IPS-15b (cell line): Measurements from ENCODE around the gene PSPH.
"Not testable (repeated sequence)": the region's sequence is repeated elsewhere in the genome, so short reads cannot be mapped to it uniquely, and the experiment has no call there.

Experiments
- H3K27me3 ChIP-seq: one replicate; pipeline ENCODE4 v1.6.1; 2013; ENCODE audit warnings: low read length; ENCODE audit not compliant: control insufficient read depth, insufficient read depth
- H3K36me3 ChIP-seq: one replicate; pipeline ENCODE4 v1.6.1; 2013; ENCODE audit warnings: low read length; ENCODE audit not compliant: control insufficient read depth, insufficient read depth
- H3K4me1 ChIP-seq: one replicate; pipeline ENCODE4 v1.6.1; 2013; ENCODE audit warnings: mild to moderate bottlenecking, low read length; ENCODE audit not compliant: control insufficient read depth, insufficient read depth
- H3K4me3 ChIP-seq: one replicate; pipeline ENCODE4 v1.5.1; 2013; ENCODE audit warnings: low read depth, low read length
- H3K9ac ChIP-seq: one replicate; pipeline ENCODE4 v1.6.1; 2013; ENCODE audit warnings: low read depth, mild to moderate bottlenecking, low read length
- H3K9me3 ChIP-seq: one replicate; pipeline ENCODE4 v1.6.1; 2013; ENCODE audit warnings: mild to moderate bottlenecking, low read length; ENCODE audit not compliant: control insufficient read depth, insufficient read depth

Gene PSPH

GRCh38 chr7:56051339-56052191 is at the start of gene PSPH, which contains the start of gene CCT6A:
Gene PSPH, minus strand, starts transcription at chr7:56051444. Its CDS starts 30,232 bp downstream, at chr7:56021212.
Gene CCT6A, plus strand, starts transcription at chr7:56051765. Its CDS starts 84 bp downstream, at chr7:56051849.
- H3K9ac ChIP-seq, result peak within 1 kb of the TSS; percentile 99
- H3K4me1 ChIP-seq, result no peaks in the 10 kb centered on the region
- no peaks in the 10 kb centered on the region for H3K9me3 ChIP-seq
- peak within 1 kb of the TSS; percentile 97 for H3K4me3 ChIP-seq
- H3K27me3 ChIP-seq, result no peaks in the 10 kb centered on the region
- H3K36me3 ChIP-seq, result peaks cover 17% of the 10 kb centered on the region

GRCh38 chr7:56099653-56100052 is 48.4 kb upstream of the PSPH start:
- Histone ChIP-seq H3K36me3 (no peaks in the 10 kb centered on the region), H3K9ac (no peak overlapping the region), H3K4me1 (no peaks in the 10 kb centered on the region), H3K9me3 (peaks cover 5% of the 10 kb centered on the region), H3K27me3 (no peaks in the 10 kb centered on the region), H3K4me3 (no peak overlapping the region)

GRCh38 chr7:56098187-56099008 is 47.2 kb upstream of the PSPH start:
- H3K9me3 ChIP-seq, H3K27me3 ChIP-seq, H3K36me3 ChIP-seq, H3K4me1 ChIP-seq, H3K9ac ChIP-seq, H3K4me3 ChIP-seq: not testable (repeated sequence)

GRCh38 chr7:56097700-56098099 is 46.5 kb upstream of the PSPH start:
- Histone ChIP-seq H3K9ac (no peak overlapping the region), H3K9me3 (peaks cover 5% of the 10 kb centered on the region), H3K36me3 (no peaks in the 10 kb centered on the region), H3K27me3 (no peaks in the 10 kb centered on the region), H3K4me1 (no peaks in the 10 kb centered on the region), H3K4me3 (no peak overlapping the region)

GRCh38 chr7:56092789-56093531 is 41.7 kb upstream of the PSPH start, which contains the start of gene PHKG1:
Gene PHKG1, minus strand, starts transcription at chr7:56092952. Its CDS starts 4,011 bp downstream, at chr7:56088941.
- Histone ChIP-seq H3K4me3 (no peak within 1 kb of the TSS), H3K27me3 (no peaks in the 10 kb centered on the region), H3K4me1 (no peaks in the 10 kb centered on the region), H3K9ac (no peak within 1 kb of the TSS), H3K36me3 (no peaks in the 10 kb centered on the region), H3K9me3 (no peaks in the 10 kb centered on the region)

- H3K9ac ChIP-seq, H3K9me3 ChIP-seq, H3K4me3 ChIP-seq, H3K27me3 ChIP-seq, H3K4me1 ChIP-seq, H3K36me3 ChIP-seq: not testable (repeated sequence)
Measured at GRCh38 chr7:56092388-56092787, 41.1 kb upstream of the PSPH start.

GRCh38 chr7:56091591-56091990 is 40.3 kb upstream of the PSPH start:
- H3K36me3 ChIP-seq, result no peaks in the 10 kb centered on the region
- no peaks in the 10 kb centered on the region for H3K4me1 ChIP-seq
- H3K9ac ChIP-seq, result no peak overlapping the region
- no peak overlapping the region for H3K4me3 ChIP-seq
- no peaks in the 10 kb centered on the region for H3K27me3 ChIP-seq
- no peaks in the 10 kb centered on the region for H3K9me3 ChIP-seq

- Histone ChIP-seq H3K27me3 (no peaks in the 10 kb centered on the region), H3K9ac (no peak overlapping the region), H3K36me3 (no peaks in the 10 kb centered on the region), H3K4me3 (no peak overlapping the region), H3K9me3 (no peaks in the 10 kb centered on the region), H3K4me1 (no peaks in the 10 kb centered on the region)
Measured at GRCh38 chr7:56087445-56087844, 36.2 kb upstream of the PSPH start.

GRCh38 chr7:56086761-56087160 is 35.5 kb upstream of the PSPH start:
- no peaks in the 10 kb centered on the region for H3K9me3 ChIP-seq
- no peaks in the 10 kb centered on the region for H3K36me3 ChIP-seq
- H3K4me1 ChIP-seq, result no peaks in the 10 kb centered on the region
- H3K4me3 ChIP-seq, result no peak overlapping the region
- H3K27me3 ChIP-seq, result no peaks in the 10 kb centered on the region
- no peak overlapping the region for H3K9ac ChIP-seq

GRCh38 chr7:56083150-56083785 is 32.0 kb upstream of the PSPH start:
- H3K9me3 ChIP-seq, result no peaks in the 10 kb centered on the region
- H3K4me1 ChIP-seq, result no peaks in the 10 kb centered on the region
- H3K9ac ChIP-seq, result no peak overlapping the region
- H3K4me3 ChIP-seq, result no peak overlapping the region
- H3K36me3 ChIP-seq, result peaks cover 12% of the 10 kb centered on the region
- H3K27me3 ChIP-seq, result no peaks in the 10 kb centered on the region
